Natural killer cell (primary cell): Measurements from ENCODE around the gene EID2. TPM values are rescaled to one million over a fixed set of nuclear protein-coding genes. Genes with fewer than 3 reads are reported as not detected.

Experiments
- total RNA-seq, 4 donors: library from RNA; stranded (reverse); fragments of 120-200 nt in 1 of 4; gene quantifications; one replicate each; pipeline versions ENCODE4 v1.2.3 to v1.2.4, GENCODE V29; 2013 to 2022

EID2 gene
- total RNA-seq, 3 donors from 2014 or later (not counting 1 experiment from before 2014, with no cell fraction given), result 11.9 to 19.9 (median 15.6) TPM

Other genes with a start within 250 kb of the EID2 start
- gene IFNL1, start 243.8 kb downstream of the EID2 start, total RNA-seq, result 1 to 10 TPM in 1 of 3 donors, under 1 TPM in 1, not detected in 1; 0.33 to 1.4 TPM
- gene LRFN1, start 219.3 kb downstream of the EID2 start, total RNA-seq, result 10 to 100 TPM in 1 of 3 donors, 1 to 10 TPM in 2; 5.9 to 12.5 (median 6.9) TPM
- gene GMFG, start 204.1 kb downstream of the EID2 start, total RNA-seq, result 100 to 1,000 TPM; 315 to 331 (median 329) TPM
- 10 to 100 TPM; 67.8 to 80.8 (median 78.9) TPM for gene SAMD4B, start 197.7 kb downstream of the EID2 start, total RNA-seq
- 10 to 100 TPM; 54.3 to 80.9 (median 68.3) TPM for gene PAF1, start 149.1 kb downstream of the EID2 start, total RNA-seq
- 10 to 100 TPM; 37.5 to 49.1 (median 45.9) TPM for gene MED29, start 148.8 kb downstream of the EID2 start, total RNA-seq
- gene ZFP36, start 133.3 kb downstream of the EID2 start, total RNA-seq, result 1,000 to 10,000 TPM; 1,232 to 2,074 (median 1,769) TPM
- gene PLEKHG2, start 127.5 kb downstream of the EID2 start, total RNA-seq, result 100 to 1,000 TPM in 1 of 3 donors, 10 to 100 TPM in 2; 70.2 to 129 (median 80.7) TPM
- 1,000 to 10,000 TPM; 1,227 to 1,543 (median 1,399) TPM for gene RPS16, start 104.2 kb downstream of the EID2 start, total RNA-seq
- gene SUPT5H, start 94.6 kb downstream of the EID2 start, total RNA-seq, result 100 to 1,000 TPM; 228 to 256 (median 230) TPM
- 10 to 100 TPM; 50.1 to 67.2 (median 60.8) TPM for gene TIMM50, start 59.3 kb downstream of the EID2 start, total RNA-seq
- not detected for gene DLL3, start 41.2 kb downstream of the EID2 start, total RNA-seq
- gene SELENOV, start 25.0 kb downstream of the EID2 start, total RNA-seq, result not detected
- 1 to 10 TPM; 4.6 to 6.7 (median 5.8) TPM for gene EID2B, start 7.3 kb downstream of the EID2 start, total RNA-seq
- not detected for gene LGALS13, start 62.4 kb upstream of the EID2 start, total RNA-seq
- not detected for gene LGALS16, start 115.8 kb upstream of the EID2 start, total RNA-seq
- not detected for gene LGALS14, start 164.3 kb upstream of the EID2 start, total RNA-seq
- gene CLC, start 197.9 kb upstream of the EID2 start, total RNA-seq, result 100 to 1,000 TPM in 1 of 3 donors, 10 to 100 TPM in 1, not detected in 1; 11.2 to 487 TPM
- gene LEUTX, start 238.7 kb upstream of the EID2 start, total RNA-seq, result not detected